GM12872 (cell line): ENCODE data around the gene MT1X.

Source experiments
- CTCF ChIP-seq: IDR thresholded peaks from 3 replicates; pipeline ENCODE4 v1.5.1; 2011; ENCODE audit warnings: low read depth, mild to moderate bottlenecking, low read length, moderate library complexity; ENCODE audit not compliant: insufficient read depth

Gene MT1X

GRCh38 chr16:56715126-56715525, 32.9 kb downstream of the MT1X start:
- no peak for TF ChIP-seq CTCF

GRCh38 chr16:56716761-56717160, 34.5 kb downstream of the MT1X start:
- TF ChIP-seq CTCF = no peak

- no peak for TF ChIP-seq CTCF
Measured at GRCh38 chr16:56722200-56722842, 40.1 kb downstream of the MT1X start.

- TF ChIP-seq CTCF = no peak
Measured at GRCh38 chr16:56724191-56724590, 41.9 kb downstream of the MT1X start.

- TF ChIP-seq CTCF = no peak
Measured at GRCh38 chr16:56726283-56726682, 44.0 kb downstream of the MT1X start.

GRCh38 chr16:56726926-56727325, 44.7 kb downstream of the MT1X start:
- no peak for TF ChIP-seq CTCF

GRCh38 chr16:56728027-56728426, 45.8 kb downstream of the MT1X start:
- no peak for TF ChIP-seq CTCF
